Measurements from ENCODE around the gene TOP3B. TPM values are rescaled to one million over a fixed set of nuclear protein-coding genes. Genes with fewer than 3 reads are reported as not detected.
A peak's percentile ranks its signal among the peaks of the same experiment; 100 is the strongest.

Gene TOP3B, protein sequence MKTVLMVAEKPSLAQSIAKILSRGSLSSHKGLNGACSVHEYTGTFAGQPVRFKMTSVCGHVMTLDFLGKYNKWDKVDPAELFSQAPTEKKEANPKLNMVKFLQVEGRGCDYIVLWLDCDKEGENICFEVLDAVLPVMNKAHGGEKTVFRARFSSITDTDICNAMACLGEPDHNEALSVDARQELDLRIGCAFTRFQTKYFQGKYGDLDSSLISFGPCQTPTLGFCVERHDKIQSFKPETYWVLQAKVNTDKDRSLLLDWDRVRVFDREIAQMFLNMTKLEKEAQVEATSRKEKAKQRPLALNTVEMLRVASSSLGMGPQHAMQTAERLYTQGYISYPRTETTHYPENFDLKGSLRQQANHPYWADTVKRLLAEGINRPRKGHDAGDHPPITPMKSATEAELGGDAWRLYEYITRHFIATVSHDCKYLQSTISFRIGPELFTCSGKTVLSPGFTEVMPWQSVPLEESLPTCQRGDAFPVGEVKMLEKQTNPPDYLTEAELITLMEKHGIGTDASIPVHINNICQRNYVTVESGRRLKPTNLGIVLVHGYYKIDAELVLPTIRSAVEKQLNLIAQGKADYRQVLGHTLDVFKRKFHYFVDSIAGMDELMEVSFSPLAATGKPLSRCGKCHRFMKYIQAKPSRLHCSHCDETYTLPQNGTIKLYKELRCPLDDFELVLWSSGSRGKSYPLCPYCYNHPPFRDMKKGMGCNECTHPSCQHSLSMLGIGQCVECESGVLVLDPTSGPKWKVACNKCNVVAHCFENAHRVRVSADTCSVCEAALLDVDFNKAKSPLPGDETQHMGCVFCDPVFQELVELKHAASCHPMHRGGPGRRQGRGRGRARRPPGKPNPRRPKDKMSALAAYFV
- 10 to 100 TPM; 29.6 to 33.2 TPM for total RNA-seq

DNA sequence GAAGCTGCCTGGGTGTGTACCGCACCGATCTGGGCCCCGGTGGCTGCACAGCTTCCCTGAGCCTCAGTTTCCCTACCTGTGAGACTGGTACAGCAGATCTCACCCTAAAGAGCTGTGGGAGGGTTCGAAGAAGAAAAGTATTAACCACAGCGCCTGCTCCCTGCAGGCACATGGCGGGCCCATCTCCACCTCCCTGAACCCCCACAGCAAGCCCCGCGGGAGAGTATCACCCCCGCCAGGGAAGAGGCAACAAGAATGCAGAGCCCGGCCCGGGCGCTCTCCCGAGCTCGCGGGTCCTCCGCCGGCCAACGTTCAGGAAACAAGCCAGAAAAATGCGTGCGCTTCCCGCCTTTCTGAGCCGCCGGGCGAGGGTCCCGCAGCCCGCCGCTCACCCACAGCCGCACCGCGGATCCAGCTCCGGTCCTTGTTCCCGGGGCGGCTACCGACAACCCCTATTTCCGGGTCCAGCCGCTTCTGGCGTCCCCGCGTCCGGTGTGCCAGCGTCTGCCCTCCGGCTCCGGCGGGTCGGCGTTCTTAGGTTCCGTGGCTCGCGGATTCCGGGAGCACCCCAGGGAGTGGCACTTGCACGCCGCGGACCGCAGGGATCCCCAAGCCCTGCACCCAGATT is at the start of gene TOP3B:
Gene TOP3B, minus strand, starts transcription at position 450 of the 628 bp plus-strand sequence. CDS start 7,078 bp downstream, outside the sequence.
- no peaks in the 10 kb centered on the region for H3K27me3 Mint-ChIP-seq (ENCODE audit: low read depth)
- ATAC-seq (replicated peaks in 1 of 2) (peak; percentile 97), DNase-seq (peak; percentile 87 to 88)
- H3K4me3 Mint-ChIP-seq: peak within 1 kb of the TSS; percentile 91
- no peaks in the 10 kb centered on the region for H3K9me3 Mint-ChIP-seq
- no peaks in the 10 kb centered on the region for H3K36me3 Mint-ChIP-seq (ENCODE audit: insufficient read depth in 2 of 2)
- peaks cover 35% of the 10 kb centered on the region for H3K4me1 Mint-ChIP-seq (ENCODE audit: low read depth)
- H3K27ac Mint-ChIP-seq: peak within 1 kb of the TSS; percentile 76

DNA sequence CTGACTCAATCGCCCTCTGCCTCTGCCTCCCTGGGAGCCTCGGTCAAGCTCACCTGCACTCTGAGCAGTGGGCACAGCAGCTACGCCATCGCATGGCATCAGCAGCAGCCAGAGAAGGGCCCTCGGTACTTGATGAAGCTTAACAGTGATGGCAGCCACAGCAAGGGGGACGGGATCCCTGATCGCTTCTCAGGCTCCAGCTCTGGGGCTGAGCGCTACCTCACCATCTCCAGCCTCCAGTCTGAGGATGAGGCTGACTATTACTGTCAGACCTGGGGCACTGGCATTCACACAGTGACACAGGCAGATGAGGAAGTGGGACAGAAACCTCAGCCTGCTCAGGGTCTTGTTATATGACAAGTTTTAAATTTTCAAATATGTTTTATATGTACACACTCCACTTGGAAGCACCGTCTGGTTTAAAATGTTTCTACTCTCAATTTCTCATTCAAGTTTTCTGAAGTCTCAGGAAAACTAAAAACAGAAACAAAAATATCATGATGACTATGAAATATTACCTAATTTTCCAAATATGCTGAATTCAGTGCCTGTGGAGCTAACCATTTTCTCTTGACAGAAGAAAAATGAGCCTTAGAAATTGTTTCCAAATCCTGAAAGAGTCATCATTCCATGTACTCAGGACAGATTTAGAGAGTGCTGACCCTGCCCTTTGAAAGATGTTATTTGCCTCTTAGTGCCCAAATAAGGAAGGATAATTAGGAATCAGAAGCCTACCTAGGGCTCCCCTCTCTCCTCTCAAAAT is 48.8 kb upstream of the TOP3B start:
- Mint-ChIP-seq H3K4me3 (no peak overlapping the region), H3K27me3 (ENCODE audit: low read depth) (no peaks in the 10 kb centered on the region), H3K36me3 (ENCODE audit: insufficient read depth in 2 of 2) (no peaks in the 10 kb centered on the region), H3K9me3 (no peaks in the 10 kb centered on the region), H3K4me1 (ENCODE audit: low read depth) (no peaks in the 10 kb centered on the region), H3K27ac (no peak overlapping the region)
- ATAC-seq (replicated peaks in 1 of 2): no peak
- no peak for DNase-seq

DNA sequence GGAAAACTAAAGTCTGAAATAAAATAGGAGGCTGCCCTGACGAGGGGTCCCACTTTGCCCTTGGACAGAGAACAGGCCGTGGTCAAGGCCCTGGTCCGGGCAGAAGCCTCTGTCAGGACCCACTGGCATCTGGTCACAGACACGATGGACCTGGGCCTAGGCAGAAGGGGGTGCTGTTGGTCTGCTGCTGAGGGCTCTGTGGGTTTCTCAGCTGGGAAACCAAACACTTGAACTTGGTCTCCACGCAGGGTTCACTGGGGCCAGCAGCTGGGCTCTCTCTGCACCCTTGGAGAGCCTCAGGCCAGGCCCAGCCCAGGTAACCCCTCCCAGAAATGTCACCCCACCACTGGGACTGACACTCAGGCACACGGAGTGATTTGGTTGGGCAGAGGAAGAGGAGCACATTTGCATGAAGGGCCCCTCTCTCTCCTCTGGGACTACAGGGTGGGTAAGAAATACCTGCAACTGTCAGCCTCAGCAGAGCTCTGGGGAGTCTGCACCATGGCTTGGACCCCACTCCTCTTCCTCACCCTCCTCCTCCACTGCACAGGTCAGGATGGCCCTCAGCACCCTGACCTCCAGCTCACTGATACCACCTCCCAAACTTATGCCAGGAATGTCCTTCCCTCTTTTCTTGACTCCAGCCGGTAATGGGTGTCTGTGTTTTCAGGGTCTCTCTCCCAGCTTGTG is 48.1 kb upstream of the TOP3B start:
- no peak for ATAC-seq (replicated peaks in 1 of 2)
- no peak overlapping the region for H3K4me3 Mint-ChIP-seq
- H3K9me3 Mint-ChIP-seq: no peaks in the 10 kb centered on the region
- H3K27me3 Mint-ChIP-seq (ENCODE audit: low read depth): no peaks in the 10 kb centered on the region
- H3K27ac Mint-ChIP-seq: no peak overlapping the region
- no peak for DNase-seq
- H3K4me1 Mint-ChIP-seq (ENCODE audit: low read depth): no peaks in the 10 kb centered on the region
- H3K36me3 Mint-ChIP-seq (ENCODE audit: insufficient read depth in 2 of 2): no peaks in the 10 kb centered on the region

DNA sequence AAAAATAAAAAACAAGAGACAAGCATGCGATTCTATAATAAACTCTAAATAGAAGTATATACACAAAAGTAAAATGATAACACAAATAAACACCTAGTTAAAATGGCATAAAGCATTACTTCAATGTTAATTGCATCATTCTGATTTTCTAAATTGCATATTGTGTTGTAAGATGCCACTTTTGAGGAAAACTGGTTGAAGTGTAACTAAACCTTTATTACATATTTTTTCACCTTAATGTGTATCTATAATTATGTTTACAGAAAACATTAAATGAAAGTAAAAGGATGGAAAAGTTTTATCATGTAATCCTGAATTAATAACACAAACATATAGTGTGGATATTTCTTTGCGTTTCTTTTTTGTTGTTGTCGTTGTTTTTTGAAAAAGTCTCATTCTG is 45.4 kb upstream of the TOP3B start:
- Mint-ChIP-seq H3K27ac (no peak overlapping the region), H3K9me3 (no peaks in the 10 kb centered on the region), H3K4me3 (no peak overlapping the region), H3K36me3 (ENCODE audit: insufficient read depth in 2 of 2) (no peaks in the 10 kb centered on the region), H3K27me3 (ENCODE audit: low read depth) (no peaks in the 10 kb centered on the region), H3K4me1 (ENCODE audit: low read depth) (no peaks in the 10 kb centered on the region)
- DNase-seq (no peak), ATAC-seq (replicated peaks in 1 of 2) (no peak)

DNA sequence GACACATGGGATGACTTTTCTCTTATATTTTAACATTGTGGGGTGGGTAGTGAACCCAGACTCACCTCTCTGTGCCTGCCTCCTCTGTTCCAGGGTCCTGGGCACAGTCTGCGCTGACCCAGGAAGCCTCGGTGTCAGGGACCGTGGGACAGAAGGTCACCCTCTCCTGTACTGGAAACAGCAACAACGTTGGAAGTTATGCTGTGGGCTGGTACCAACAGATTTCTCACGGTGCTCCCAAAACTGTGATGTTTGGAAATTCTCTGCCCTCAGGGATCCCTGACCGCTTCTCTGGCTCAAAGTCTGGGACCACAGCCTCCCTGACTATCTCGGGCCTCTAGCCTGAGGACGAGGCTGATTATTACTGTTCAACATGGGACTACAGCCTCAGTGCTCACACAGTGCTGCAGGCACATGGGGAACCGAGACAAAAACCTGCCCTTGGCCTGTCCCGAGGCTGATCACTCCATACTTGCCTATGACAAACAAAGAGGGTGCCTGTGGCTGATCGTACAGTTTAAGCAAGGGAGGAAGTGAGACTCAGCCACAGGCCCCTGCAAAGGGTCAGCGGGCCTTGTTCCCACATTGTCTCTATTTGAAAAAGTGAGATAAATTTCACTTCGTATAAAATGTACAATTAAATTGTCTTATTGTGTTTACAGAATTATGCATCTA is 43.7 kb upstream of the TOP3B start:
- ATAC-seq (replicated peaks in 1 of 2): no peak
- Mint-ChIP-seq H3K27ac (no peak overlapping the region), H3K27me3 (ENCODE audit: low read depth) (no peaks in the 10 kb centered on the region), H3K4me3 (no peak overlapping the region), H3K4me1 (ENCODE audit: low read depth) (no peaks in the 10 kb centered on the region), H3K36me3 (ENCODE audit: insufficient read depth in 2 of 2) (no peaks in the 10 kb centered on the region), H3K9me3 (no peaks in the 10 kb centered on the region)
- no peak for DNase-seq

DNA sequence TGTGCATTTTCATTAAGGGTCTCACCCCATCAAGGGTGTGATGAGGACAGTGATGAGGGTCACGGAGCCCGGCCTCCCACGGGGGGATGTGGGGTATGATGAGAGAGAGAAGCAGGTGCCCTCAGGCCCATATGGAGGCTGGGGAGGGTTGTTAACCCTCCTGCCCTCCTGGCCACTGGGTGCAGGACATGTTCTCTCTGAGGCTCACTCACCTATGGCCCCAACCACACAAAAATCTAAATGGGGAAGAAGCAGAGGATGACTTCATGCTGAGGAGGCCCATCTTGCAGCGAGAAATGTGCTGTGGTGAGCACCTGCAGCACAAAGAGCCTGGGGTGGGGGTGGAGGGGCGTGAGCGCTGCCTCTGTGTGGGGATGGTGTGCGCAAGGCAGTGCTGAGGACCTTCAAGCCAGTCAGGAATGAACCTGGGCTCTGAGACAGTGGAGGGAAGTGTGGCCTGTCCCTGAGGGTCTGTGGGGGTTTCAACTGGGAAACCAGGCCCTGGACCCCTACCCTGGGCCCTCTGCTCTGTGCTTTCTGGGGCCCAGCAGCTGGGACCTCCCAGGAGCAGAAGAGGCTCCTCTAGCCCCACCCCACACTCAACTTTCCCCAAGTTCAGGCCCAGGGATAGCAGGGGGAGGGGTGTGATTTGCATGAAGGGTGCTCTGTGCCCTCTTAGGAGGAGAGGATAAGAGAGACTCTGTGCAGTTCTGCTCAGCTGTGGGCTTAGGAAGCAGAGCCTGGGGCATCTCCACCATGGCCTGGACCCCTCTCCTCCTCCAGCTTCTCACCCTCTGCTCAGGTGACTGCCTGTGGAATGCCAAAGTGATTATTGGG is 43.0 kb upstream of the TOP3B start:
- Mint-ChIP-seq H3K27ac (no peak overlapping the region), H3K4me1 (ENCODE audit: low read depth) (no peaks in the 10 kb centered on the region), H3K27me3 (ENCODE audit: low read depth) (no peaks in the 10 kb centered on the region), H3K4me3 (no peak overlapping the region), H3K9me3 (no peaks in the 10 kb centered on the region), H3K36me3 (ENCODE audit: insufficient read depth in 2 of 2) (no peaks in the 10 kb centered on the region)
- no peak for DNase-seq
- ATAC-seq (replicated peaks in 1 of 2): no peak

DNA sequence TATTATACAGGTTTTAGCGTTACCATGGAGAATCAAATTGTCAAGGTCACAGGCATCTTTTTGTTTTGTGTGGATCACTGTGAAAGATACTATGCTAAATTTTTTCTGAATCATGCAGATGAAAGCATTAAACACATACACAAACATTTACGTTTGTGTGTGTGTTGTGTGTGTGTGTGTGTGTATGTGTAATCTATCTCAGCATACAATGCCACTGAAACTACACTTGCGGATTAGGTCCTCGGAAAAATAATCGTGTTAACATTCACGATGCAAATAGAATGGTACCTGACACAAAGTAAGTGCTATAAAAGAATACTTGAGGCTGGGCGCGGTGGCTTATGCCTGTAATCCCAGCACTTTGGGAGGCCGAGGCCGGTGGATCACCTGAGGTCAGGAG is 41.9 kb upstream of the TOP3B start:
- H3K27me3 Mint-ChIP-seq (ENCODE audit: low read depth): no peaks in the 10 kb centered on the region
- H3K27ac Mint-ChIP-seq: no peak overlapping the region

DNA sequence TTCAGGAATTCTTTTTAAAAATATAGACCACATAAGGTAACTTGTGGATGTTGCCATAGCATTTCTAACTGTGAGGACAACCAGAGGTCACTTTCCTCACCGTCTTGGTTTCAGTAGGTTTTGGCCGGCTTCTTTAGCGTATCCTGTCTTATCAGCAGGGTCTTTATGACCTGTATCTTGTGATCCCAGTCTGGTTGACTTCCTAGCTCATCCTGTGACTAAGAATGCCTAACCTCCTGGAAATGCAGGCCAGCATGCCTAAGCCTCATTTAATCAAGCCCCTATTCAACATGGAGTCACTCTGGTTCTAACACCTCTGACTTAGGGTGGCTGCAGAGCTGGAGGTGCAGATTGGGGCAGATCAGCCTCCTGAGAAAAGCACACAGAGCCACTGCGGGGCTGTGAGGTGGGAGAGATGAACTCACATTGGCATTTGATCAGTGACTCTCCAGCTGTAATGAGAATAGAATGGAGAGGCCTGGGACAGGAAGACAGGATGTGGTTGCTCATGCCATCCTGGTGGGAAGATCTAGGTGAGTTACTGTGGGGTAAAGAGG is 41.1 kb upstream of the TOP3B start:
- Mint-ChIP-seq H3K27me3 (ENCODE audit: low read depth) (no peaks in the 10 kb centered on the region), H3K27ac (no peak overlapping the region), H3K4me3 (no peak overlapping the region), H3K9me3 (no peaks in the 10 kb centered on the region), H3K36me3 (ENCODE audit: insufficient read depth in 2 of 2) (no peaks in the 10 kb centered on the region), H3K4me1 (ENCODE audit: low read depth) (no peaks in the 10 kb centered on the region)
- ATAC-seq (replicated peaks in 1 of 2): no peak
- no peak for DNase-seq

More for the DNA sequence above, 41.9 kb upstream of the TOP3B start:
- H3K36me3 Mint-ChIP-seq (ENCODE audit: insufficient read depth in 2 of 2): no peaks in the 10 kb centered on the region
- no peak for DNase-seq
- no peaks in the 10 kb centered on the region for H3K4me1 Mint-ChIP-seq (ENCODE audit: low read depth)
- no peaks in the 10 kb centered on the region for H3K9me3 Mint-ChIP-seq
- ATAC-seq (replicated peaks in 1 of 2): no peak
- no peak overlapping the region for H3K4me3 Mint-ChIP-seq

DNA sequence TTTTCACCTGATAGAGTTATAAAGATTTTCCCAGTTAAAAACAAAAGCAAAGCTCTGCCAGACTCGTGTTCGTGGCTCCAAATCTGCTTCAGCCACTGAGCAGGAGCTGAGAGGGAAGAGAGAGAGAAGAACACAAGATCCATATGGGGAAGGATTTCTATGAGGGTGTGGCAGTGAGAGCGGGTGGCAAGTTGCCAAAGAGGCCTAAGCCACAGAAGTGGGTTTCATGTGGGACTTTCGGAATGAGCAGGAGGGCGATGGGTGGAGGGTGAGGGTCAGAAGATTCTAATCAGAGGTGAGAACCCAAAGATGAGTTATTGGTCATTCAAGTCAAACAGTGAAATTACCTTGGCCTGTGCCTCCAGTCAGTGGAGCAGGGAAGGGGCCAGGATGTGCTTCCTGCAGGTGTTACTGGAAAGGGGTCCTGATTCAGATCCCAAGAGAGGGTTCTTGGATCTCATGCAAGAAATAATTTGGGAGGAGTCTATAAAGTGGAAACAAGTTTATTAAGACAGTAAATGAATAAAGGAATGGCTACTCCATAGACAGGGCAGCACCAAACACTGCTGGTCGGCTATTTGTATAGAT is 40.5 kb upstream of the TOP3B start:
- Mint-ChIP-seq H3K36me3 (ENCODE audit: insufficient read depth in 2 of 2) (no peaks in the 10 kb centered on the region), H3K27ac (no peak overlapping the region), H3K27me3 (ENCODE audit: low read depth) (no peaks in the 10 kb centered on the region), H3K4me3 (no peak overlapping the region), H3K4me1 (ENCODE audit: low read depth) (no peaks in the 10 kb centered on the region), H3K9me3 (no peaks in the 10 kb centered on the region)
- ATAC-seq (replicated peaks in 1 of 2) (no peak), DNase-seq (no peak)

DNA sequence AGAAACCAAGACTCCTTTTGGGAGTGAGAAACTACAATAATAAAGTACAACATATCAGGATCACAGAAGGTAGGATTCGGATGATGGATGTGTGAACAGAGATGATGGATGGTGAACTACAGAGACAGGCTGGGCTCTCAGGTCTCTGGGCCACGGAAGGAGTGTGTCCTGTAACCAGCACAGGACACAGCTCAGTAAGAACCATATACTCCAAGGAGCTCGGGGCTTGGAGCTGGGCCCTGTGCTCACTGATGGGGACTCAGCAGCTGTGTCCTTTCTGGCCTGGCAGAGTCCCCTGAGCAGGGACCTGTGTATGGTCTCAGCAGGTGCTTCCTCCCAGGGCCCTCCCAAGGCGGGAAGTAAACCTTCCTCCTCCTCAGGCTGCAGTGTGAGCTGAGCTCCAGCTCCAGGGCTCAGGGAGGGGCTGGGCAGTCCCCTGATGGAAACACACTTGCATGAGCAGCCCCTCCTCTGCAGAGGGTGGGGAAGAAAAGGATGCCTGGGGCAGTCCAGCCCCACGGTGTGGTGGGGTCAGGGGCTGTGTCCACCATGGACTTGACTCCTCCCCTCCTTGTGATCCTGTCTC is 39.8 kb upstream of the TOP3B start:
- Mint-ChIP-seq H3K4me1 (ENCODE audit: low read depth) (no peaks in the 10 kb centered on the region), H3K27me3 (ENCODE audit: low read depth) (no peaks in the 10 kb centered on the region), H3K36me3 (ENCODE audit: insufficient read depth in 2 of 2) (no peaks in the 10 kb centered on the region), H3K4me3 (no peak overlapping the region), H3K9me3 (no peaks in the 10 kb centered on the region), H3K27ac (no peak overlapping the region)
- DNase-seq (no peak), ATAC-seq (replicated peaks in 1 of 2) (no peak)
